Stimulated activated CD8-positive, alpha-beta memory T cell treated with anti-CD3 and anti-CD28 coated beads, Interleukin-7, amount 100 ng/mL, for 48 hours (primary cell): ENCODE data around the gene LAPTM4A.

Experiments used
- DNase-seq, 2 donors: peaks; one replicate each; pipeline ENCODE4 v3.0.0-alpha.2; 2020; ENCODE audit warnings: low read depth in 1 of 2; ENCODE audit errors: extremely low read depth in 1 of 2

The LAPTM4A gene

DNA sequence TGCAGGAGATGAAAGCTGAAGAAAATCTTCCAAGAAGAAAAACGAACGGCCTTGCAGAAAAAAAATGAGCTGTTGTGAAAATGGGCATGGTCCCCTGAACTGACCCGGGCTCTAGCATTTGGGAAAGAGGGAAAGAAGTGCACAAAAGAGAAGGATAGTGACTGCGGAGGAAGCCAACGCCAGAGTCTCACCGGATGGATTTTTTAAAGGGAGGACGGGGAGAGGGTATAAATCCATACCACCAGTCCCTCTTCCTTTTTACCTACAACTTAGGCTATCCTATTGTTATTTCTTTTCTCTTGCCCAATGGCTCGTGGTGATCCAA, 62.1 kb downstream of the LAPTM4A start:
- DNase-seq = no peak

- DNase-seq = no peak
These were observed 62.8 kb downstream of the LAPTM4A start for GRCh38 chr2:19988600-19988999.

GRCh38 chr2:19987936-19988335, 63.5 kb downstream of the LAPTM4A start:
- no peak for DNase-seq
